Iris pigment epithelial cell (primary cell): ENCODE measurements around the gene RUNDC3A.
"Not testable (repeated sequence)": the region's sequence is repeated elsewhere in the genome, so short reads cannot be mapped to it uniquely, and the experiment has no call there.

Source experiments
- DNase-seq: peaks from one replicate; pipeline ENCODE4 v3.0.0-alpha.2; 2011; ENCODE audit warnings: low read depth

Gene RUNDC3A

DNA sequence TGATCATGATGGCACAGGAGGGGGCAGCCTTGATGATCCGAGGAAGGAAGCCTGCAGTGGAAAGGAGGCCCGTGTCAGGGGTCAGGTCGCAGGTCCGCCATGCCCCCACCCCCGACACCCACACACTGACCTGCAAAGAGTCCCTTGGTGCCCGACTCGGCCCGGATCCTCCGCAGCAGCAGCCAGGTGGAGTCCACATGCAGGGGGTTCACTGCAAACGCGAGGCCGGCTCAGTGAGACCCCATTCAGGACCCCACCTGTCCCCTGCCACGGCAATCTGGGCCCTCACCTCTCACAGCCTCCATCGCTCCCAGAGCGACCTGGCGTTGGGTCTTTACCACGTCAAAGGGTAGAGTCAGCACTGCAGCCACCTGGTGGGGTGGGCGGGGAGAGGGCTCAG, 11.7 kb downstream of the RUNDC3A start:
- DNase-seq: no peak

- DNase-seq: no peak
These were observed 13.1 kb downstream of the RUNDC3A start for GRCh38 chr17:44321246-44322120.

GRCh38 chr17:44322236-44322895, 14.0 kb downstream of the RUNDC3A start:
- no peak for DNase-seq

- DNase-seq: no peak
These were observed 15.1 kb downstream of the RUNDC3A start for GRCh38 chr17:44323359-44324091.

DNA sequence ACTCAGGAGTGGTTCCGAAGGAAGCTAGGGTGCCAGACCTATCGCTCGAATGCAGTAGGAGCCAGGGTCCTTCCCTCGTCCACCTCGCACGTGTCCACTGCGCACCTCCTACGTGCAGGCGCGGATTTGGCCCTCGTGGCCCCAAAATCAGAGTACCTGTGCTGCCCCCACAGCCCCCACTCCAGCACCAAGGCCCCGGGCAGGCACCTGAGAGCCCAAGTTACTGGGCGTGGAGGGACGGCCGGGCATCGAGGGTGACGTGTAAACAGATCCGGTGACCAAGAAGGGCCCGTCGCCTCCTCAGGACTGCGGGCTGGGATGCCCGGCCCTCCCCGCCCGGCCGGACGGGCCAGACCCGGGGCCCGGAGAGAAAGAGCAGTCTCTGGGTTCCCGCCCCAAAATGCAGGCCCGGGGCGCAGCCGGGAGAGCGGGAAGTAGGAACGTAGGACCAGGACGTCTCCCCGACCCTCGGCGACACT, 15.7 kb downstream of the RUNDC3A start:
- no peak for DNase-seq

- peak; percentile 95 for DNase-seq
These were observed 16.3 kb downstream of the RUNDC3A start, which contains the start of gene SLC25A39 for GRCh38 chr17:44324571-44325275. TSS of gene SLC25A39 (minus strand) at chr17:44324823. CDS start at chr17:44323562, 1,261 bp downstream.

DNA sequence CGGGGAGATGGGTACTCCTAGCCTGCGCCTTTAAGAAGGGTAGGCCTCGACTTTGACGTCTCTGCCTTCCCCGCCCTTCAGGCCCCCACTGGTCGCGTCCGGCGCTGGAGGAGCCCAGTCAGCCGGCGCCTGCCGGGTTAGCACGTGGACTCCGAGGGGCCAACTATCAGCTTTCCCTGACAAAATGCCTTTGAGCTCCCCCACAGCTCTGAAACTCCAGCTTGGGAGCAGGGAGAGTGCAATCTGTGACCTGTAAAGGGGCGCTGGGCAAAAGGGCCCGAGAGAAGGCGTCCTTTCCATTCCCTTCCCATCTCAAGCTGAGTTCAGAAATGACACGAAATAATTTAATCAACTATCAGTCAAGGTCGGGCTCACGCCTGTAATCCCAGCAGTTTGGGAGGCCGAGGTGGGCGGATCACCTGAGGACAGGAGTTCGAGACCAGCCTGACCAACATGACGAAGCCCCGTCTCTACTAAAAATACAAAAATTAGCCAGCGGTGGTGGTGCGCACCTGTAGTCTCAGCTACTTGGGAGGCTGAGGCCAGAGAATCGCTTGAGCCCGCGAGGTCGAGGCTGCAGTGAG, 18.6 kb downstream of the RUNDC3A start:
- DNase-seq: peak; percentile 98

DNA sequence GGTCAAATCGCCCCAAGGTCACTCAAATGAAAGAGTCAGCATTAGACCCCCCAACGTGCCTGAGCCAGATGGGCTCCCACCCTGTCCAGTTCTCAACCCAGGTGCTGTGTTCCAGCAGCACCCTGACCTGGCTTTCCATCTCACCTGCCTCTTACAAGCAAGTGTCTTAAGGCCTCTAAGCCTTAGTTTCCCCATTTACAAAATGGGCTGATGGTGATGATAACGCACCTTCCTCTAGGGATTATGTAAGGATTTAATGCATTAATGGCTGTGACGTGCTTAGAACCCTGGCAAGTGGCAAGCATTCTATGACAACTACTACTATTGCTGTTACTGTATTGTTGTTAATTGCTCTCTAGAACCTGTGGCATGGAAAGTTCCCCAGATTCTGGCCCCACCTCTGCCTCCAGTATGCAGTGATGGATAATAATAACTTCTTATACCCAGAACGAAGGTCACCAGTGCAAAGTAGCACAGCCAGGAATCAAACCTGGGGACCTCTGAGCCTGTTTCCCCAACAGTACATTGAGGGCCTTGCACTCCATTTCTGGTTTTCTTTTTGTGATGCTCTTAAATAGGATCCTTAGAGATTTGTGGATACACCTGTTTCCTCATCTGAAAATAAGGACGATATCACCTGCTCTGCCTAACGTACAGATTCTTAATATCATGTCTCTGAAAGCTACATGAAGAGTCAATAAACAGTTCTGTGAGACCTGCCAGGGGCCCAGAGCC, 19.5 kb downstream of the RUNDC3A start:
- no peak for DNase-seq

- DNase-seq: not testable (repeated sequence)
These were observed 21.1 kb downstream of the RUNDC3A start for GRCh38 chr17:44329516-44329915.

DNA sequence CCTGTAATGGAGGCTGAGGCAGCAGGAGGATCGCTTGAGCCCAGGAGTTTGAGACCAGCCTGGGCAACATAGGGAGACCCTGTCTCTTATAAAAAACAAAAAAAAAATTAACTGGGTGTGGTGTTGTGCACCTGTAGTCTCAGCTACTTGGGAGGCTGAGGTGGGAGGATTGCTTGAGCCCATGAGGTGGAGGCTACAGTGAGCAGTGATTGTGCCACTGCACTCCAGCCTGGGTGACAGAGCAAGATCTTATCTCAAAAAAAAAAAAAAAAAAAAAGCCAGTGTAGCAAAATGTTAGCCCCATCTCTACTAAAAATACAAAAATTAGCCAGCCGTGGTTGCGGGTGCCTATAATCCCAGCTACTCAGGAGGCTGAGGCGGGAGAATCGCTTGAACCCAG, 21.9 kb downstream of the RUNDC3A start:
- not testable (repeated sequence) for DNase-seq

- DNase-seq: peak; percentile 53
These were observed 22.9 kb downstream of the RUNDC3A start for GRCh38 chr17:44331249-44331760.

GRCh38 chr17:44333371-44333770, 25.0 kb downstream of the RUNDC3A start:
- no peak for DNase-seq

GRCh38 chr17:44334315-44334714, 25.9 kb downstream of the RUNDC3A start:
- DNase-seq: no peak

- peak; percentile 39 for DNase-seq
These were observed 26.3 kb downstream of the RUNDC3A start for GRCh38 chr17:44334727-44335126.

DNA sequence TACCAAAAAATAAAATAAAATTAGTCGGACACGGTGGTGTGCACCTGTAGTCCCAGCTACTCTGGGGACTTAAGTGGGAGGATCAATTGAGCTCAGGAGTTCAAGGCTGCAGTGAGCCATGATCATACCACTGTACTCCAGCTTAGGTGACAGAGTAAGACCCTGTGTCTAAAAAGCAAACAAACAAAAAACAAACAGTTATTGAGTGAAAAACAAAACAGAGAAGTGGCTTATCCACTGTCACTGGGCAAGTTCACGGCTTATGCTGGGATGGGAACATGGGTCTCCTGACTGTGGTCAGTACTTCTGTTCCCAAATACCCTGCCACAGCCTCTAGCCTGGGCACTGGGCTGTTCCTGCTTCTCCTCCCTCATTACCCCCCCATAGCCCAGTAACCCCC, 27.2 kb downstream of the RUNDC3A start:
- no peak for DNase-seq

DNA sequence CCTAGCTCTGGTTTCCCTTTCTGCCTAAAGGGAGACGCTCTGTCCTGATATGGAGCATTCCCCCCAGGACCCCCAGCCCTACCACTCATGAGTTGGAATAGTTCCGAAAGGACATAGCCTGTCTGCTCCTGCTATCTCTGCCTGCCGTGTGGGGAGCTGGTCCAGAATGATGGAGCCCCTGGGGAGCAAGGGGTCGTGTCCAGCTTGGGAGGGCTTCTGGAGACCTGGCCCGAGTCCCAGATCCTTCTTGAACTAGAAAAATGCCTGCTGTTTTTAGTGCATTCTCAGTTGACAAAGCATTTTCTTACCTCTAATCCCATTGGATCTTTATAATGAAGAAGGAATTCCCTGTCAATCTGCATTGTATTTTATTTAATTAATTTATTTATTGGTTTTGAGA, 27.6 kb downstream of the RUNDC3A start:
- DNase-seq: no peak

DNA sequence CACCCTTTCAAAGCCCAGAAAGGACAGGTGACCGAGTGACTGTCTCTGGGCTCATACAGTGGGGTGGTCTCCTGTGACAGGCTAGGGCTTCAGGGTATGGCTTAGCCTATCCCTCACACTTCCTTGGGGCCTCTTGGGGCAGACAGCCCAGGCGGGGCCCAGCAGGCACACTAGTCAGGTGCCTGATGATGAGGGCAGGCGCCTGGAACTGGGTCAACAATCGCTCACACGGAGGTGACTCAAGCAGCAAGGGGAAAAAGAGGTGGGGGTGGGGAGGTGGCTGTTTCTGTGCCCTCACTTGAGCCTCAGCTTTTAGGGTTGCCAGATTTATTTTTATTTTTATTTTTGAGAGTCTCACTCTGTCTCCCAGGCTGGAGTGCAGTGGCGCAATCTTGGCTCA, 30.3 kb downstream of the RUNDC3A start:
- peak; percentile 26 for DNase-seq

- DNase-seq: not testable (repeated sequence)
These were observed 32.2 kb downstream of the RUNDC3A start for GRCh38 chr17:44340553-44340952.

- no peak for DNase-seq
These were observed 35.3 kb downstream of the RUNDC3A start for GRCh38 chr17:44343510-44344209.

- peak; percentile 99 for DNase-seq
These were observed 36.6 kb downstream of the RUNDC3A start, which contains the start of gene GRN for GRCh38 chr17:44344939-44345453. TSS of gene GRN (plus strand) at chr17:44345302. CDS start at chr17:44349165, 3,863 bp downstream.
